ENCODE results near the gene AEN. TPM values are rescaled to one million over a fixed set of nuclear protein-coding genes. Genes with fewer than 3 reads are reported as not detected.
A peak's percentile ranks its signal among the peaks of the same experiment; 100 is the strongest.

Gene AEN
- total and polyA plus RNA-seq, 2 donors (not counting 3 experiments of a cell fraction or from before 2014, with no cell fraction given): 34.2 to 35.6 TPM

GRCh38 chr15:88649753-88650551 lies 28.8 kb downstream of the AEN start:
- POLR2A ChIA-PET: interaction anchor here (0.6 to 1.8 kb wide), 2 partner anchors 11 to 393 kb away, joined by 4 to 7 read pairs; partner anchors contain the start of gene ISG20

More at GRCh38 chr15:88649753-88650551, 28.8 kb downstream of the AEN start:
- intact Hi-C loops (cut with micrococcal nuclease): loop anchor here (1.0 to 5.0 kb wide), 6 partner anchors 12 to 438 kb away; partner anchors contain the start of genes ABHD2, AEN, HAPLN3 and MRPL46
- CTCF ChIA-PET: interaction anchor here (0.7 to 1.8 kb wide), 4 partner anchors 10 to 184 kb away, joined by 3 to 12 read pairs (median 8); partner anchors contain the start of gene ISG20
- no peaks in the 10 kb centered on the region for H3K79me2 ChIP-seq (ENCODE audit: control insufficient read depth, insufficient read depth, low read length)
- H2AFZ ChIP-seq (ENCODE audit: low read depth, low read length): no peak overlapping the region
- peak overlapping the region; percentile 99 for H3K27ac ChIP-seq (ENCODE audit: insufficient read depth, low read depth, low read length)
- no peaks in the 10 kb centered on the region for H3K36me3 ChIP-seq (ENCODE audit: control insufficient read depth in 2 of 2, extremely low read depth in 1 of 2, insufficient read depth in 2 of 2, low read length in 2 of 2)
- peak overlapping the region; percentile 30 for H3K4me2 ChIP-seq (ENCODE audit: insufficient read depth, low read length)
- no peak for TF ChIP-seq POLR2AphosphoS5 (IDR thresholded peaks at IDR 0.05; ENCODE audit: insufficient read depth, low read depth, low read length)
- no peak for TF ChIP-seq GATA2 (IDR thresholded peaks at IDR 0.05; ENCODE audit: insufficient read depth, insufficient read length, low read depth, low read length)
- TF ChIP-seq POLR2A (IDR thresholded peaks at IDR 0.05; ENCODE audit: low read depth, low read length): no peak
- no peak for TF ChIP-seq EZH2 (IDR thresholded peaks at IDR 0.05; ENCODE audit: borderline replicate concordance, low read depth, low read length, severe bottlenecking)
- no peak for TF ChIP-seq MYC (IDR thresholded peaks at IDR 0.05; ENCODE audit: low read depth, low read length)
- no peak for TF ChIP-seq CTCF (IDR thresholded peaks at IDR 0.05; ENCODE audit: extremely low read depth in 1 of 2, insufficient read depth in 1 of 2, low read depth in 1 of 2, low read length in 2 of 2)
- no peak for TF ChIP-seq MAX (IDR thresholded peaks at IDR 0.05; ENCODE audit: insufficient read depth, insufficient read length)
- no peak for TF ChIP-seq JUN (IDR thresholded peaks at IDR 0.05; ENCODE audit: borderline replicate concordance, insufficient read depth, insufficient read length, low read depth)
- TF ChIP-seq FOS (IDR thresholded peaks at IDR 0.05; ENCODE audit: borderline replicate concordance, insufficient read depth, low read length): no peak
- H4K20me1 ChIP-seq (replicated peaks; ENCODE audit: control insufficient read depth, extremely low read depth, insufficient read depth, low read length): no peaks in the 10 kb centered on the region
- H3K4me1 ChIP-seq (ENCODE audit: control insufficient read depth, extremely low read depth, insufficient read depth, low read length): peaks cover 35% of the 10 kb centered on the region
- FAIRE-seq (no peak), DNase-seq (ENCODE audit: low read depth, low spot score) (no peak)
- no peaks in the 10 kb centered on the region for H3K9me3 ChIP-seq (replicated peaks; ENCODE audit: control insufficient read depth, insufficient read depth, low read length)
- H3K27me3 ChIP-seq (ENCODE audit: control insufficient read depth in 2 of 2, insufficient read depth in 2 of 2, low read length in 2 of 2): no peaks in the 10 kb centered on the region
- H3K9me1 ChIP-seq (replicated peaks; ENCODE audit: control insufficient read depth, extremely low read depth, insufficient read depth, low read length): no peaks in the 10 kb centered on the region
- H3K4me3 ChIP-seq (replicated peaks in 1 of 3; ENCODE audit: insufficient read depth in 1 of 3, low read depth in 1 of 3, low read length in 3 of 3): no peak overlapping the region
- dilution Hi-C loops (cut with MboI; ENCODE audit: extremely low pct_ligation_motif_present, low sequenced_read_pairs): no loop called here
- peak overlapping the region; percentile 91 for H3K9ac ChIP-seq (replicated peaks; ENCODE audit: extremely low read depth, insufficient read depth, low read length)
- TSS peak; percentile 86 for BruUV-seq (replicated peaks)
